Stimulated activated CD8-positive, alpha-beta memory T cell treated with anti-CD3 and anti-CD28 coated beads, Interleukin-7, amount 100 ng/mL, for 4 hours (primary cell): ENCODE data around the gene COMTD1.
A peak's percentile ranks its signal among the peaks of the same experiment; 100 is the strongest.

ENCODE experiments used
- DNase-seq, 2 donors: peaks; one replicate each; pipeline ENCODE4 v3.0.0-alpha.2; 2020; ENCODE audit warnings: low read depth in 2 of 2

The COMTD1 gene

DNA sequence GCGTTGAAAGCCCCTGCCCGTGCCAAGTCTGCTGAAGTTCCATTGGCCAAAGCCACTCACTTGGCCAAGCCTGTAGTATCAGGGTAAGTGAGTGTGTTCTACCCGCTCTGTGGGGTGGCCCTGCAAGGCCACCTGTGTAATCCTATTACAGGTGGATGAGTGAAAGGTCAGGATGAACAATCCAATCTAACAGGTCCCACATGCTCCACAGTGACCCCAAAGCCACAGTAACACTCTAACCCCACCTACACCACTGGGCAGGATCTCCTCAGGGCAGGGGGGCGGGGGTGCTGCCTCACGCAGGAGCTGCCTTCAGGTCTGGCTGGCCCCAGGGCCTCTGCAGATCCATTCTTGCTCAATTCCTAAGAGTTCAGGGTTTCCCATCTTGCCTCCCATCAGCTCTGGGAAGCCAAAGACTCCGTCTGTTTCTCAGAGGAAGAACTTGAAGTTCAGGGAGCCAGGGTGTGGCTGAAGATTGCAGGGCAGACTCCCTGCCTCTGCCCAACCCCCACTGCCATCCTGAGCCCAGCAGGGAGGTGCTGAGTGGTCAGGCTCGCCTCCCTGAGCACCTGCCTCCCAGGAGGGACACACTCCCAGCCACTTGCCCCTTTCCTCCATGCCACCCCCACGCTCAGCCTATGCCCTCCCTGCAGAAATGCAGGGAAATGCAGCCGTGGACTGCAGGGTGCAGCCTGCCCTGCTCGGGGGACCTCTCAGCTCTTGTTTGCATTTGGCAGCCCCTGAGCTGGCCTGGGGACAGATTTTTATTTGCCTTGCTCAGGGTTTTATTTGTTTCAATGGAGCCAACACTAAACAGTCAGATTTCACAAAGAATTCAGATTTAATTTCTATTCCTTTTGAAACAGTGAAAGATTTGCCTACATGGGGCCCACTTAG is 9.8 kb upstream of the COMTD1 start:
- DNase-seq, result no peak

DNA sequence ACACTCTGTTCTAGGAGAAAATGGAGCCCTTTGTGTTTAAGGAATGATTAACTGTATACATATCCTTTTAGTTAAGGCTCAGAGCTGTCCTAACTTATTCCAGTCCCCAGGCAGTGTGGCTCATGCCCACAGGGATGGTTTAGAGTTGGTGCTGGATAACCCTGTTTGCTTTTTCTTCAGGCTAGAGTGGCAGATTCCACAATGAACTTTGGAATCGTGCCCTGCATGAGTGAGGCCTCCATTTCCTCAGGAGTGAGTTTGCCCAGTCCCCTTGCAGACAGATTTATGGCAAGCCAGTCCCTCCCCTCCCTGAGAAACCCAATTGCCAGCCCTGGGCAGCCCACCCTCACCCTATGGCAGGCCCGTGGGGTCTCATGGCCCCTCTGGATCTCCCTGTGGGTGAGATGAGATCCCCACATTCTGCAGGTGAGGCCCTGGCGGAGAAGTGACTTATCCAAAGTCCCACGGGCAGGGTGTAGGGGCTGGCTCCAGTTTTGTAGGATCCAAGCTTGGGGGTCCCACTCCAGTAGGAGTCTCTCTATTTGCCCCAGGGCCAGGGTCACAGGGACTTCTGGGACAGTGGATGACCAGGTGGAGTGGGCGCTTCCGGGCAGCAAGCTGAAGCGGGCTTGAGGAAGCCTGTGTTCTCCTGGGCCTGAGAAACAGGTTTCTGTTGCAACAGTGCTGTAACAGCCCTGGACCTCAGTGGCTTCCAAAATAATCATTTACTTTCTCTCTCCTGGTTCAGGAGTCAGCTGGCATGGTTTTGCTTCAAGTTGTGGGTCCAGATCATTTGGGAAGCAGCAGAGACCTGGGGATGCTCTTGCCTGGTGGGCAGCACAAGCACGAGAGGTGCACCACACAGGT is 9.0 kb upstream of the COMTD1 start:
- DNase-seq, result no peak

DNA sequence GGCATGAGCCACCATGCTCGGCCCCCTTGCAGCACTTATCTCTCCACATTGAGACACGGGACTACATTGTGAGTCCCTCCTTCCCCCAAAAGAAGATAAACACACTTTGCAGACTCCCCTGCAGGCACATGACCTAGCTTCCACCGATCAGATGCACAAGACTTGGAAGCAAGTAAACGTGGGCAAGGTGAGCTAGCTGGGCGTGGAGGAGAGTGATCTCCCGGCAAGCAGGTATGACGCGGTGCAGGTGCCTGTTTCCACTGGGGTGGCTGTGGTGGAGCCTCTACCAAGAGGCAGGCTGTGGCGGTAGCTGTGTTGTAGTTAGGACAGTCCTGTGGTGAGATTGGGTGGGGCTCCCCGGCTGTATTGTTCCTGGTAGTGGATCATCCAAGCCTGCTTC is 7.7 kb upstream of the COMTD1 start:
- DNase-seq, result no peak

DNA sequence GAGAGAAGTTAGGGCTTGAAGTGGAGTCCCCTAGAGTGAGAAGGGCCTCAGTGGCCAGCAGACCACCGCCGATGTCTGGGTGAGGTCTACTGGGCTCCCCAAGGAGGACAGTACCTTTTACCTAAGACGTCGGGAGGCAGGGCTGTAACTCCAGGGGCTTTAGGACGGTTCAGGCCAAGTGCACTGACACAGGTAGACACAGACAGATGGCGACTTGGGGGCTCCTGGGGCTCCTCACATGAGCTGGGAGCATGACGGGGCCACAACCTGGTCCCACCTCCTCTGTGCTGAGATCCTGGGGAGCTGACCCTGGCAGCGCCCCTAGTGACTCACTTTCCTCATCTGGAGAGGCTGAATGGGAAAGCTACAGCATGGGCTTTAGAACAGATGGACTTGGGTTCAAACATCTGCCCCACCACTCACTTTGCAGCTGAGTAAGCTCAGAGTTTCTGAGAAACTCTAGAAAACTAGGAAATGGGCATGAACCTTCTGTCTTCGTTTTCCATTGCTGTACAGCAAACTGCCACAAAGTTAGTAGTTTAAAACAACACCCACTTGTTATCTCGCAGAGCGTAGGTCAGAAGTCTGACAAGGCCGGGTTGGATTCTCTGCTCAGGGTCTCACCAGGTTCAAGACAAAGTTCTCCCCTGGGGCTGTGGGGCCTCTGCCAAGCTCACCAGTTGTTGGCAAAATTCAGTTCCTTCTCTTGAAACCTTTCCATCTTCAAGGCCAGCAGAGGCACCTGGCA is 4.7 kb upstream of the COMTD1 start:
- no peak for DNase-seq

DNA sequence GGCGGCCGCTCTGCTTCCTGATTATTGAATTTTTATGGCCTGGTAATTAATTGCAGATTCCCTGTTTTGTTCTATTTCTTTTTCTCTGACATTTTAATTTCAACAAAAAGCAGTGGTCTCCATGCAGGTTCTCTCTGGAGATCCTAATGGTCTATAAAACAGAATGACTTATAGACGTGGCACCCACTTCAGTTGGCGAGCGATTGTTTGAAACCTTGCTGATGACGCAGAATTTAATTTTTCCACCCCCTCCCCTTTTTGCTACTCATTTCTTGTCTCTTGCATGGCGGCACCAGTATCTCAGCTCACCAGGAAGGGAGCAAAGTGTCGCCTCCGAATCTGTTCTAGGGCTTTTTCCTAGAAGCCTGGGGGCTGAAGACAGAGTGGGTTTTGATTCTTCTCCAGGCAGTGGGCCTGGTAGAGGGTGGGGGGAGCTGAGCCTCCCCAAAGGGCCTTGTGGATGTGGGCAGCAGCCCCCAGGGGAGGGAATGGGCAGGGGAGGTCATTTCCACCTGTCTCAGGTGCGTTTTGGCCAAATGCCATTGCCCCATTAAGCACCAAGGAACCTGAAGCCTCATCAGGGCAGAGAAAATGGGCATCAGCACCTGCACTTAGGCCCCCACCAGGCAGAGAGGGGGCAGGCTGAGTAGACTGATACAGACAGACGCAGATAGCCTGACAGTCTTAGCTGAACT is 3.5 kb upstream of the COMTD1 start:
- DNase-seq, result no peak

DNA sequence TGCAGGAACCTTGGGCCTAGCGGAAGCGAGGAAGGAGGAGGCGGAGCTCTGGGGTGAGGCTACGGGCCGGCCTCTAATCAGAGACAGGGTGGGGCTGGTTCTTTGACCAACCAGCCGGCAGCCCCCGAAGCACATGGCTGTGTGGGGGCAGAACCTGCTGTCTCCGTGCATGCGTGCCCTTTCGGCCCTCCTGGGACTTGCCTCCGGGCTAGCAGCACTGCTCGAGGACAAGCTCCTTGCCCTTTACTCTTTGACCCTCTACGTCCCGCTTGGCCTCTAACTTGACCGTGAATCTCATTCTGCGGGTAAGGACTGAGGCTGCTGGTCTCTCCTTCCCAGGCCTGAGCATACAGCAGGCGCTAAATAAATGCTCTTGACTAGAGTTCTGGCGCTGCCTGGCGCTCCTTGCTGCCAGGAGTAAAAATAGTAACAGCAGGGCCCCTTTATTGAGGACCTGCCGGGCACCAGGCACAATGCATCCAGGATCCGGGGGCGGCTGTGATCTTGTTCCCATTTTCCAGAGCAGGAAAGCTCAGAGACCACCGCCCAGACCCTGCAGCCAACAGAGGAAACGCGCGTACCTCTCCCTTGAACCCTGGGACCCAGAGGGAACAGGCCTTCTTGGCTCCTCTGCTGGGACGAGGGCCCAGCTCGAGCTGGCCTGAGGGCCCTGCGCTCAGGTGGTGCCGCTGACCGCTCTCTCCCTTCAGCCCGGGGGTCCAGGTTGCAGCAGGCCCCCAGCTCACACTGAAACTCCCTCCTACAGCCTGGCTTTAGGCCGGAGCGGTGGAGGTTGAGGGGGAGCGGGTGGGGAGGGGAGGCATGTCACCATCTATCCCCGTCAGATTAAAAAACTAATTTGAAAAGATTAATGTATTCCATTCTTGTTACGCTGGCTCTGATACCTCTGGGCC is 2.7 kb upstream of the COMTD1 start:
- DNase-seq, result no peak

DNA sequence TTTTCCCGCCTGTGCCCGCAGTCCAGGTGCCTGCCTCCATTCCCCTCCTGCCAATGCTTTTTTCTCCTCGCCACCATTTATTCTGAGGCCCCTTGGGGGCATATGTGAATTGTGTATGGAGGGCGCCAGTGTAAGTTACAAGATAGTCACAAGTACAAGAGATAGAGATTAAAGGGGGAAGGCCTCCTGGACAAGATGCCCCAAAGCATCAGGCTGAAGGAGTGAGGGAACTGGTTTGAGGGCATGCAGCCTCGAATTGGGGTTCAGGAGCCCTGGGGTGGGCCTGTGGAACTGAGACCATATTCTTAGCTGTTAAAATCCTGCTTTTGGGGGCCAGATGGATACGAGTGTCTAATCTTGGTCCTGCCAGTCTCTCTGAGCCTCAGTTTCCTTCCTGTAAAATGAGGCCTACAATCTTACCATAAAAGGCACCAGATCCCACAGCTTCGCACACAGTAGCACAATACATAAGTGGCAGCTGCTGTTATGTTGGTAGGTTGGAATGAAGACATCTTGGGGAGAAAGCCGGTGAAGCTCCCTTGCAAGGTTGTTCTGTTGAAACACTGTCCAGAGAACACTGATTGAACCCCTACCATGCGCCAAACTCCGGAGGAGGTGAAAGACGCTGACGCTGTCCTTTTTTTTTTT is 545 bp upstream of the COMTD1 start:
- no peak for DNase-seq

DNA sequence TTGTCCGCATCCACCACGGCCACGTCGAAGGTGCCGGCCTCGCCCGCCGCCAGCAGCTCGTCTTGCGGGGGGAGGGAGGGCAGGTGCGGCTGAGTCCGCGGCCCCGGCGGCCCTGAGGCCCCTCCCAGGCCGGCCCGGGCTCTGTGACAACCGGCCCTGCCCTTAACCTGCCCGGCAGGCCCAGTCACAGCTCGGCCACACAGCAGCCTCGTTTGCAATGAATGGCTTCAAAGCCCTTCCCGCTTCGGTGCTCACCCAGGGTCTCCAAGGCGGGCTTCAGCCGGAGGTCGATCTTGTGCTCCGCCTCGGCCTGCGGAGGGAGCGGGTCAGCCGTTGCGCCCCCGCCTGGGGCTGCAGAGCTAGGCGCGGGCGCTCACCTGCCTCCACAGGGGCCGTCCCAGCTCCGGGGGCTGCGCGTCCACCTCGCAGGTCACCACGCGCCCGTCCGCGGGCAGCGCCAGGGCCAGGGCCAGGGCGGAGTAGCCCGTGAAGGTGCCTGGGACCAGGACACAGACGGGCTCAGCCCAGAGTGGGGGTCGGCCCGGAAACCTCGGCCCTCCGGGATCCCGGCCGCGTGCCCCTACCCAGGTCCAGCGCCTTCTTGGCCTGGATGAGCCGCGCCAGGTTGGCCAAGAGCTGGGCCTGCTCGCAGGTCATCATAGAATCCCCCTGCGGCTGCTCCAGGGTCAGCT is 928 bp downstream of the COMTD1 start:
- DNase-seq, result peak in 1 of 2 donors; percentile 14

DNA sequence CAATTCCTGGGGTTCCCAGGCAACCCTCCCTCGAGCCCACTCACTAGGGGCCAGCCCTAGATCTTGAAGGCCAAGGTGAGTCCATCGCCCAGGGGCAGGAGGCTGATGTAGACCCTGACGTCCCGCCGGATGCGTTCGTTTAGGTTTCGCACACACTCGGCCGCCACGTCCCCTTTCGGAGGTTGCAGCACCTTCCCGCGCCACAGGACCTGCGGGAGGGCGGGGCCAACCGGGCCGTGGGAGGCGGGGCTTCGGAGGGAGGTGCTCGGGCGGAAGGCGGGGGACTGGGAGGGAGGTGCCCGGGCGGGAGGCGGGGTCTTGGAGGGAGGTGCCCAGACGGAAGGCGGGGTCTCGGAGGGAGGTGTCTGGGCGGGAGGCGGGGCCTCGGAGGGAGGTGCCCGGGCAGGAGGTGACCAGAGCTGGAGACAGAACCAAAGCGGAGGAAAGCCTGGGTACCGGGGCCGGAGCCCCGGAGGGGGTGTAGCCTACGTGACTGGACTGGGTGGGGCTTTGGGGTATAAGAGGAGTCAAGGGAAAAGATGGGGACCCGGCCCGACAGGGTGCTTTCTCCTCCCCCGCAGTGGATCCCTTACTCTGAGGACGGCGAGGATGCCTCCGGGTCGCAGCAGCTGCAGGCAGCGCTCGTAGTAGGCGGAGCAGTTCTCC is 1.6 kb downstream of the COMTD1 start:
- DNase-seq, result peak; percentile 95

DNA sequence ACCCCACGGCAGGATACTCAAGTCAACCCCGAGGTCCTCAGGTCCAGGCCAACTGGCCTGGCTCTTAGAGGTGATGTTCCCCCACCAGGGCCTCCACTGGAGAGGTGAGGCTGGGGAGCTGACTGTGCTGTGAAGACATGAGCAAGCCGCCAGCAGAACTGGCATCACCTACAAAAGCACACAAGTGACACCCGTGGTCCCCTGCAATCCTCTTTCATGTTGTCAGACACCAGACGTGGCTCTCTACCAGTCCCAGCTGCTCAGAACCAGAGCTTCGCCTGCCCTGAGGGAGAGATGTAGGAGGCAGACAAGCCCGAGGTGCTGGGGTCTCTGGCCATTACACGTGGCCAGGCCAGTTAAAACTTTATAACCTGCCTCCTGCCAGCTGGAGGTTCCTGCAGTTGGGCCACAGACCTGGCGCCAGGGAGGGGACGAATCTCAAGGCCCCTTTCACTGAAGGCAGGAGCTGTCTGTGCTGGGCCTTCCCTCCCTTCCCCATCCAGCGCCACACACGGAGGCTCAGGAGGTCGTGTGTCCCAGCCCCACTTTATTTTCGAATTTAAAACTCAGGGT is 2.2 kb downstream of the COMTD1 start:
- DNase-seq, result no peak

DNA sequence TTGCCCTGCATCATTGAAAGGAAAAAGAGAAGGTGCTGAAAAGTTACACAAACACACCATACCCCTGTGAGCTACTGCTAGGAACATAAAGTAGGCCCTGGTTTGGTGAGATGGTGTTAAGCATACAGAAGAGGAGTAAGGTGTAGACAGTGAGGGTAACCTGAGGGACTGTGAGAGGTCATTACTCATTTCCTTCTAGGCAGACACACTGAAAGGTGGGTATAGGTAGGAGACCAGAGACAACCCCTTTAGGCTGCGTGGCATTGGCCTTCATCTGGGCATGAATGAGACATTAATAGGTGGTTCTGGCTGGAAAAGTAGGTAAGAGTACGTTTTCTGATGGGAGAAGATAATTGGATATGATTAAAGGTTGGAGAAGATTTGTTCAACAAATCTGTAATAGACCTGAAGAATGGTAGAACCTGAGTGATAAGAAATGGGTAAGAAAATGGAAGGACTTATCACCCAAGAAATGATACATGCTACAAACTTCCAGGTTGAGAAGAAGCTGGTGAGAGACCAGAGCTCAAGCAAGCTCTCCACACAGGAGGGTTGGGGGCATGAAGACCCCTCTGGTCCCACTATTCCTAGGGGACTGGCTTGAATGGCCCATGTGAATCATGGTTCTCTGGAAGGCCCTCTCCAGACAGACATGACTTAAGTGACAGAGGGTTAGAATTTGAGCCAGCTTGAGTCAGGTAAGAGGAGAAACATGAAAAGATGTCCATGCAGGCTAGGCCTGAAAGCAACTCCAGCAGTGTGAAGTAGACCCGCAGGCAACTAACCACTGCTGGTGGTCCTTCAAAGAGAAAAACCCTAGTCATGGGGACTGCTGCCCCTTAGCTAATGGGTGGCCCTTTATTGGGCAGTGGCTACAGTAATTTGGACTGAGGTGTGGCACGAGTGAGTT is 3.8 kb downstream of the COMTD1 start:
- no peak for DNase-seq

DNA sequence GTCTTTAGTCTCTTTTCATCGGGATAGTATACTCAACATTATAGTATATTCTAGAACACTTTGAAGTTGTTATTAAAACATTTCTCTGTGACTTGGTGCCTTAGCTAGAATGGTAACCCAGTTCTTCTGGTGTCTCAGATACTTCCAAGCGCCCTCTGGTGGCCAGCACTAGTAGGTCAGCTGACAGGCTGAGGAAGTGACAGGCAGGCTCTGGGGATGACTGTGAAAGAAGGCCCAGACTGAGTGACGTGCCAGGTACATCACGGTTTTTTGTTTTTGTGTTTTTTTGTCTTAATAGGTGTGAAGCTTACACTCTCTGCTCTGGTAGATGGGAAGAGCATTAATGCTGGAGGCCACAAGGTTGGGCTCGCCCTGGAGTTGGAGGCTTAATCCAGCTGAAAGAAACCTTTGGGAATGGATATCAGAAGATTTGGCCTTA is 5.1 kb downstream of the COMTD1 start:
- DNase-seq, result peak; percentile 81 to 92

DNA sequence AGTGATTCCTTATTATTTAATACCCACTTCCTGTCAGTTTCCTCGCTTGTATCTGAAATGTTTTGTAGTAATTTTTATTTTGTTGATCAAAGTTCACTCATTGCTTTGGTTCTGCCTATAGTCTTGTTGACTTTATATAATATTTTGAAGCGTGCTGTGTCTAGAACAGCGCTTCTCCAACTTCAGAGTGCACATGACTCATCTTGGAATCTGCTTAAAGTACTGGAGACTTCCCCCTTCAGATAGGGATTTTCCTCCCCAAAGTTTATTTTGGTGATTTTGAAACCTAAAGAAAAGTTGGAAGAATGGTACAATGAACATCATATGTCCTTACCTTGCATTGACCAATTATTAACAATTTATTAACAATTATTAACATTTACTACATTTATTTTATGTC is 5.8 kb downstream of the COMTD1 start:
- DNase-seq, result no peak

DNA sequence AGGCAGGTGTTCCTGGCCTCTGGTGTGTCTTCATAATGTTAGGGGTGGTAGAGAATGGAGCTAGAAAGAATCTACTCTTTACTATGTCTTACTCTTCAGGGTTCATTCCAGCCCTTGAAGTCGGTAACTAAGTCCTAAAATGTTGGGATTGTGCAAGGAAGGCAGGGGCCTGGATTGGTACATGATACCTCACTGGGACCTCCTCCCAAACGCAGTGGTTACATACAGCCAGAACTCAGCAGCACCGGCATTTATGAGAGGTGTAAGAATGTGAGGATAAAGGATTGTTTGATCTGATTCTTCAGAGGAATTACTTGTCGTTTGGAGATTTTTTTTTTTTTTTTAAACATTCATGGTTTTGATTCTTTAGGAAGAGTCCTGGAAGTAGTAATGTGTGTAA is 6.9 kb downstream of the COMTD1 start:
- DNase-seq, result no peak

DNA sequence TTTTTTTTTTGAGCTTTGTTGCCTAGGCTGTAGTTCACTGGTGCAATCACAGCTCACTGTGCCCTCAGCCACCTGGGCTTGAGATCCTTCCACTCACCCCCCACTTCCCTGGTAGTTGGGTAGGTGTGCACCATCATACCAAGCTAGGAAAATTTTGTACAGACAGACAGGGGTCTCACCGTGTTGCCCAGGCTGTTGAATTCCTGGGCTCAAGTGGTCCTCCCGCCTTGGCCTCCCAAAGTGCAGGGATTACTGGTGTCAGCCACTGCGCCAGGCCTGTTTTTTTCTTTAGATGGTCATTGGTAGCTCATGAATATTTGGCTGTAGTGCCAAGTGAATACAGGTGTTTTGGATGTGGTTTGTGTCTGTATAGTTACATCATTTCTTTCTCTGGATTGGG is 7.5 kb downstream of the COMTD1 start:
- DNase-seq, result no peak

DNA sequence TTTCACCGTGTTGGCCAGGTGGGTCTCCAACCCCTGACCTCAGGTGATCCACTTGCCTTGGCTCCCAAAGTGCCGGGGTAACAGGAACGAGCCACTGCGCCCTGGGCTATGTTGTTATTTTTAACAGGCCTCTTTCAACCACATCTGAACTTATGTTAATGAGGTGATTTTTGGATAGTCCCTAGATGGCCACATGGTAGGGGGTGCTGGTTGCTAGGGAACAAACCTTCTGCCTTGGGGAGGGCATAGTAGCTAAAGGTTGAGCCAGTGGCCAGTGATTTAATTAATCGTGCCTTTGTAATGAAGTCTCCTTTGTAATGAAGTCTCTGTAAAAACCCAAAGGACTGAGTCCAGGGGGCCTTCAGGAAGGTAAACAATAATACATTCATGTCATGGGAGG is 9.1 kb downstream of the COMTD1 start:
- DNase-seq, result no peak

DNA sequence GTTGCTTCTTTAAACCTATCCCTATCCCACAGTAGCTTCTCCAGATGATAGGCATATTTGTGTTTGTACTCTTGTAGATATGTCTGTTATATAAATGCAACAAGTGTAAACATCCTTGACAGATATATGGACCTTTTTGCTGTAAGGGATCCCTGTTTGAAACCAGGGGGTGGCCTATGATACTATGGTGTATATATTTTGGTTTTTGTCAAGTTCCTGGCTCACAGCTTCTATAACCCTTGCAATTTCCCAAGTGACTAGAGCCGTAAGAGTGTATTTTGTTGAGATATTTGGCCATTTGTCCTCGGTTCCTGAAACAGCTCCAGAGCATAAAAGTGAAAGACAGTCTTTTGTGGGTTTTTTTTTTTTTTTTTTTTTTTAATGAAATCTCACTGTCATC is 9.7 kb downstream of the COMTD1 start:
- DNase-seq, result no peak
